DMS53 (cell line): ENCODE data around the gene PTPN4.
"Not testable (repeated sequence)": the region's sequence is repeated elsewhere in the genome, so short reads cannot be mapped to it uniquely, and the experiment has no call there.

Source experiments
- DNase-seq: peaks from one replicate; lab custom pipeline; 2025; lab: John Stamatoyannopoulos, UW

The PTPN4 gene

DNA sequence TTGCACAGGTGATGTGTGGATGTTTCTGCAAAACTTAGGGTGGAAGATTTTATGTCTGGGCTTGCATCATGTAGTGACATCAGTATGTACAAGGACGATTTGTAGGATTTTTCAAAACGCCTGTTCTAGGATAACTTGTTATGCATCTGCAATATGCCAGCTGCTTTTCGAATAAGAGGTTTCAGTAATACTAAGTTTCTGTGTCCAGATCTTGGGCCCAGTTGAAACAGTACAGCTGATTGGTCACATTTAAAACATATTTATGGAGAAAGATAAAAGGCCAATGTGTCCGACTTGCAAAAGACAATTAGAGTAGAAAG is 1.2 kb downstream of the PTPN4 start:
- DNase-seq: peak; percentile 42

DNA sequence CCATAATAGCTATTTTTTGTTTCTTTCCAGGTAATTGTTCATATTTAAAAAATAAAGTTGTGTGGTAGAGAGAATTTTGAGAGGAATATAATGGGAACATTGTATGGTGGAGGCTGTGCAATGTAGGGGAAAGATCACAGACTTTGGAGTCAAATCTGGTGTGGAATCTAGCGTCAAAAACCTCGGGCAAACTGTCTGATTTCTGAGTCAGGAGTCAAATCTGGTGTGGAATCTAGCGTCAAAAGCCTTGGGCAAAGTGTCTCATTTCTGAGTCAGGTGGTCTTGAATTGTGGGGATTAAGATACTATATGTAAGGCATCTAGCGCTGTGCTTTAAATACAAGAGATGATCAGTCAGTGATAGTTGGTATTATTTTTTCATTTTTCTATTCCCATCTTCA is 5.1 kb downstream of the PTPN4 start:
- no peak for DNase-seq

DNA sequence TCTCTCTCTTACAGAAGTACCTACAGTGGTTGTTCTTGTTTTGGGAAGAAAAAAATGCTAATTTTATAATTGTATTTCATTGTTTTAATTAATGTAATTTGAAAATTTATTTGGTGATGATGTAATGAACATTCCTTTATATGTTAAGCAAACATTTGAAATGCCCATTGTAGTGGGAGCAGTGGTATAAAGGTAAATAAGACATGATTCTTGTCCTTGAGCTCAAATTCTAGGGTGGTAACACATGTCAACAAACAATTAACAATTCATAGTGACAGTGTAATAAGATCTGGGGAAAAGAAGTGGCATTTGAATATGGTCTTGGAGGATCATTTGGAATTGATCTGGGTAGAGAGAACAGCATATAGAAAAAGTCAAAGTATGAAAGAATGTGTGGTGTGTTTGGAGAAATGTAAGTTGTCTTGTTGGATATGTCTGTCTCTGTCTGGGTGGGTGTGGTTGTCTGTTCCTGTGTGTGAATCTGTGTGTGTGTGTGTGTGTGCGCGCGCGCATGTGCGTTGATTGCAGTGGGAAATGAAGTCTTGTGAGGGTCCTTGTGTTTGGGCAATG is 5.8 kb downstream of the PTPN4 start:
- no peak for DNase-seq

DNA sequence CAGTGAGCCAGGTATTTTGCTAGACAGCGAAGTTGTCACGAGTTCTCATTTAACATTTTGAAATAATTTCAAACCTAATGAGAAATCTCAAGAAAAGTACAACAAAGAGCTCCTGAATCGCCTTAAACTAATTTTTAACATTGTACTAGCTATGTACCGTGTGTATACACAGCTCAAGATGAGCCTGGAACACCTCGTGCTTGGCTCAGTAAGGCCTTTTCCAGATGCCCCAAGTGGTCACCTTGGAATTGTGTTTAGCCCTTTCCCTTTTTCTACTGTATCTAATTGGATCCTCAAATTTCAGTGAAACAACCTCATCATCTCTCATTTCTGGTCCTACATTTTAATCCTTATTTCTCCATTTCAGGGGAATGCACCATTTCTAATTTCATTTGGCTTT is 7.2 kb downstream of the PTPN4 start:
- DNase-seq: no peak

DNA sequence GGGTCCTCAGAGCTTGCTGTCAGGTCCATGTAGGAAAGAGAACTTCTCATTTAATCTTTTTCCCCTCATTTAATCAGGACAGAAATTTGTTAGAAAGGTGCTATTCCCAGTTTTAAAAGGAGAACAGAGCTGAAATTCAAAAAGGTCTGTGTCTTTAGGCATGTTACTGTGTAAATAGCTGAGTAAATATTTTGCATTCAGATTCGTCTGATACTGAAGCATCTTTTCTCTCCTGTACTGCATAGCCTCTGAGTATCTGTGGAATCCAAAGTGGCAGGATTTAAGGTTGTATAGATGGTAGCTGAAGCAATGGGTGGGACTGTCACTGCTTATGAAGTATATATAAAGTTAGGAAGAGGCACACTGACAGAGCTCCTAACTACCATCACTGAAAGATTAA is 9.0 kb downstream of the PTPN4 start:
- DNase-seq: no peak

DNA sequence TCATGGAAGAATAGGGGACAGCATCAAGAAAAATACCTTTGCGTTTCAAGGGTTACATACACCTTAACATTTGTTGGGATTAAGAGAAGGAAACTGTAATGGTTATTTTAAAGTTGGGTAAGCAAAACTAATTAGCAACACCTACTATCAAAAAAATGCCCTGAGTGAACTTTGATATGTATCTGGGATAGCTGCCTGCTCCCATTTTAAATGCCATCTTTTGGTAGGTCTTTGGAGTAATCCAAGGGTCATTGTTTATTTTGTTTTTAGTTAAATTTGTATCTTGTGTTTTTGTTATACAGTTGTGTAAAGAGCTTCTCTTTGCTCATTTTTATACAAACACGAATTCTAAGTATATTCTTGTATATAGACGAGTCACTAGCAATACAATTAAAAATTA is 9.9 kb downstream of the PTPN4 start:
- DNase-seq: no peak

DNA sequence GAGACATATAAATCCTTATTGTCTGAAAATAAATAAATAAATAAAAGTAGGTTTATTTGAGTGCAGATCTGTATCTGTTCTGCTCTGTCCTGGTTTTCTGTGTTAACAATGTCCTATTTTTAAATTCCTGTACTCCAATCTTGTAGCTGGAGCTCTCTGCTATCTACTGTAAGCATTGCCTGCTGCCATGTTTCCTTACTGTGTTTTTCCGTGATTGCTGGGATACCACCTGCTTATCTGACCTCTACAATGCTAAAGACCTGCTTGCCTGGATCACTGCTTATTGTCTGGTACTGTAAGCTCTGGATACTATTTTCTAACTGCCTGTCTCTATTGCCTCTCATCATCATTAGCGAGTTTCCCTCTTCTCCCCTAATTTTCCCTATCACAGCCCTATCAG is 11.6 kb downstream of the PTPN4 start:
- no peak for DNase-seq

DNA sequence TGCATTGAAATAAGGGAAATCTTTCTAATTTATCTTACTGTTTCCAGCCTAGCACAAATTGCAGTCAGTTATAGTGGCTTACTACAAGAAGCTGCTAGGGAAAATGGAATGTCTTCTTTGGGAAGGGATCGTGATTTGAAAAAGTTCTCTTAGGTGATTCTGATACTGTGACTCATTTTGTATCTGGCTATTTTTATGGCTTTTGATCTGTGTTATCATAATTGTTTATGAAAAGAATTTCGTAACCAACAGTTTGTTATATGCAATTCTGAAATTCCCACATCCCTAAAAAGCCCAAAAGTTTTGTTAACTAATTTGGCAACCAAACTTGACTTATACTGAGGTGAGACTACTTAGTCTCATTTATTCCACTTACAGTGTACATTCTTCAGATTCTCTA is 12.4 kb downstream of the PTPN4 start:
- DNase-seq: no peak

DNA sequence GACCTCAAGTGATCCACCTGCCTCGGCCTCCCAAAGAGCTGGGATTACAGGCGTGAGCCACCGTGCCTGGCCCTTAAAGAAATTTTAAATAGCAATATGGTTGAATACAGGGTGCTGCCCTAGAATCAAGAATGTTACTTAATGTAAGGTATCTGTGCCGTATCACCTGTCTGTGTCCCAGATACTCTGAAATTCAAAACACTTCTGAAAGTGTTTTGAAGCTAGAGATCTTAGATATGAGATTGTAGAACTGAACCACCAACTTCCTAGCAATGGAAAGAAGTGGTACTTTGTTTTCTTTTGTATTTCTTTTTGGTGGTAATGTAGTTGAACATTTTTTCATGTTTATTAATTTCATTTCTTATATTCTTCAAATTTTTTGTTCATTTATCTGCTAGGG is 13.0 kb downstream of the PTPN4 start:
- no peak for DNase-seq

DNA sequence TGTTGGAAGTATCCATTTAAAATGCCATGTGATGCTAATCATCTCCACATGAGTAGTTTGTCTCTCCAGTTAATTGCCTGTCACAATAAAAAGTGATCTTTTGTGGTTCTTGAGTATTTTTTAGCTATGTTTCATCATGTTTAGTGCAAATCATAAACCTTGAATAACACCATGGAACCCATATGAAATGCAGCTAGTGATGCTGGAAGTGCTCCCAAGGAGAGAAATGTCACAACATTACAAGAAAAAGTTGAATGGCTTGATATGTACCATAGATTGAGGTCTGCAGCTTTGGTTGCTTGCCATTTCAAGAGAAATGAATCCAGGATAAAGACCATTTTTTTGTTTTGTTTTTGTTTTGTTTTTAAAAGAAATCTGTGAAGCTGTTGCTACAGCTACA is 14.3 kb downstream of the PTPN4 start:
- no peak for DNase-seq

DNA sequence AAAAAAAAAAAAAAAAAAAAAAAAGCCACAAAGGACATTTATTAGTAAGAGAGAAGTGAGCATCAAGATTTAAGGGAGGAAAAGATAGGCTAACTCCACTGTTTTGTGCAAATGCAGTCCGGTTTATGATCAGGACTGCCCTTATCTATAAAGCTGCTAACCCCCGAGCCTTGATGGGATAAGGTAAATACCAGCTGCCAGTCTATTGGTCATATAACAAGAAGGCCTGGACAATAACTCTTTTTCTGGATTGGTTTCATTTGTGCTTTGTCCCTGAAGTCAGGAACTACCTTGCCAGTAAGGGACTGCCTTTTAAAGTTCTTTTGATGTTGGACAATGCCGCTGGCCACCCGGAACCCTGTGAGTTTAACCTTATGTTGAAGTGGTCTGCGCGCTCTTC is 15.4 kb downstream of the PTPN4 start:
- DNase-seq: no peak

DNA sequence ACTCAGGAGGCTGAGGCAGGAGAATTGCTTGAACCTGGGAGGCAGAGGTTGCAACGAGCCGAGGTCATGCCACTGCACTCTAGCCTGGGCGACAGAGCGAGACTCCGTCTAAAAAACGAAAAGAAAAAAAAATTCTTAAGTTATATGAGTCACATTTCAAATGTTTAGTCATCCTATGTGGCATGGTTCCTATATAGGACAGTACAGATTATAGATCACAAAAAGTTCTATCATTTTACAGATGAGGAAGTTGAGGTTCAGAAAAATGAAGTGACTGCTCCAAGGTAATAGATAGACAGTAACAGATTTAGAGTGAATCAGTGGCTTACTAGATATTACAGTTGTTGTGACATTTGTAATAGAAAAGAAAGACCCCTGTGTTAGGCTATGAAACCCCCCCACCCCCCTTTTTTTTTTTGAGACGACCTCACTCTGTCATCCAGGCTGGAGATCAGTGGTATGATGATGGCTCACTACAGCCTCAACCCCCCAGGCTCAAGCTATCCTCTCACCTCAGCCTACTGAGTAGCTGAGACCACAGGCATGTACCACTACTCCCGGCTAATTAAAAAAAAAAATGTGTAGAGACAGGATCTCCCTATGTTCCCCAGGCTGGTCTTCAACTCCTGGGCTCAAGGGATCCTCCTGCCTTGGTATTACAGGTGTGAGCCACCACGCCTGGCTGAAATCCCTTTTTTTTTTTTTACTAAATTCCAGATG is 22.7 kb downstream of the PTPN4 start:
- DNase-seq: no peak

DNA sequence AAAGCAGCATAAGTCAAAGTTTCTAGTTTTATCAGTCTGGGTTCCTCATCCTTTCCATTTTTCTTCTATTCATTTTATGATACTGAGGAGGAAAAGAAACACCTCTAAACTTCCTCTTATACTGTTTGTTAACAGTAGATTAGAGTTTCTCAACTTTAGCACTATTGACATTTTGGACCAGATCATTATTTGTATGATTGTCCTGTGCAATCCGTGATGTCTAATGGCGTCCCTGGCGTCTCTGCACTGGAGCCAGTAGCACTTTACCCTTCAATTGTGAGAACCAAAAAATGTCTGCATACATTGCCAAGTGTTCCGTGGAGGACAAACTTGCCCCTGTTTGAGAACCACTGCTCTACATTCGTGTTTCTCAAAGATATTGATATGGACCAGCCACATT is 25.2 kb downstream of the PTPN4 start:
- DNase-seq: no peak

DNA sequence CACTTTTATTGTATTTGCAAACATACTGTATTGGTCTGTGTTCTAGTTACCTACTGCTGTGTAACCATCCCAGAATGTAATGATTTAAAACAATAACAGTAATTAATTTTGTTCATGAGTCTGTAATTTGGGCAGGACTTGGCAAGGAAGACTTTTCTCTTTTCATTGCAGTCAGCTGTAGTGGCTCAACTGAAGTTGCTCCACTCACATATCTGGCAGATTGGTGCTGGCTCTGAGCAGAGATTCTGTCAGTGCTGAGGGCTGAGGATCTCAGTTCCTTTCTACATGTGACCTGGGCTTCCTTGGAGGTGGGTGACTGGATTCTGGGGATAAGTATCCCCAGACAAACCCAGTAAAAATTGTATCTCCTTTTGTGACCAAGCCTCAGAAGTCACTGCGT is 26.6 kb downstream of the PTPN4 start:
- DNase-seq: no peak

DNA sequence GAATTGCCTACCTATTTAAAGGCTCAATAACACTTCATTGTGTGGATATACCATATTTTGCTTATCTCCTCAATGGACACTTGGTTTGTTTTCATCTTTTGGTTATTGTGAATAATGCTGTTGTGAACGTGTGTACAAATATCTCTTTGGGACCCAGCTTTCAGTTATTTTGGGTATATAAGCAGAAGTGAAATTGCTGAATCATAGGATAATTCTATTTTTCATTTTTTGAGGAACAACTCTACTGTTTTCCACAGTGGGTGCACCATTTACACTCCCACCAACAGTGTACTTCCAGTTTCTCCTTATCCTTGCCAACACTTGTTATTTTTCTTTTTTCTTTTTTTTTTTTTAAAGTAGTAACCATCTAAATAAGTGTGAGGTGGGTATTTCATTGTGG is 29.0 kb downstream of the PTPN4 start:
- no peak for DNase-seq

DNA sequence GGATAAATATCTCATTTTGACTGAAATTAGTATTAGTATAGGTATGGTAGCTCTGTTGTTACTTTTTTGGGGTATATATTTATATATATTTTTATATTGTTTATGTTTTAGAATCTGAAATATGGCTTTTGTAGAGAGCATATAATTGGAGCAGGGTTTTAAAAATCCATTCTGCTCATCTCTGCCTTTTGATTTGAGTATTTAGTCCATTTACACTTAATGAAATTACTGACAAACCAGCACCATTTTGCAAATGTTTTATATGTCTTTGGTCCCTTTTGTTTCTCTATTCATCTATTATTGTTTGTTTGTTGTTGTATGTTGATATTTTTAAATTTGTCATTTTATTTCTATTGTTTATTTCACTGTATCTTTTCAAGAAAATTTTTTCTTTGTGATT is 30.7 kb downstream of the PTPN4 start:
- no peak for DNase-seq

DNA sequence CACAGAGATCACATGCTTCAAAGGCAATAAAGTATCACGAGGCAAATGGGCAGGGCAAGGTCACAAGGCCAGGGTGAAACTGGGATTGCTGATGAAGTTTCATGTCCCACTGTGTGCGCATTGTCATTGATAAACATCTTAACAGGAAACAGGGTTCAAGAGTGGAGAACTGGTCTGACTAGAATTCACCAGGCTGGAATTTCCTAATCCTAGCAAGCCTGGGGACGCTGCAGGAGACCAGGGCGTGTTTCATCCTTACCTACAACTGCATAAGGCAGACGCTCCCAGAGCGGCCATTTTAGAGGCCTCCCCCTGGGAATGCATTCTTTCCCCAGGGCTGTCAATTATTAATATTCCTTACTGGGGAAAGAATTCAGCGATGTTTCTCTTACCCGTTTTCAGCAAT is 33.2 kb downstream of the PTPN4 start:
- peak; percentile 12 for DNase-seq

DNA sequence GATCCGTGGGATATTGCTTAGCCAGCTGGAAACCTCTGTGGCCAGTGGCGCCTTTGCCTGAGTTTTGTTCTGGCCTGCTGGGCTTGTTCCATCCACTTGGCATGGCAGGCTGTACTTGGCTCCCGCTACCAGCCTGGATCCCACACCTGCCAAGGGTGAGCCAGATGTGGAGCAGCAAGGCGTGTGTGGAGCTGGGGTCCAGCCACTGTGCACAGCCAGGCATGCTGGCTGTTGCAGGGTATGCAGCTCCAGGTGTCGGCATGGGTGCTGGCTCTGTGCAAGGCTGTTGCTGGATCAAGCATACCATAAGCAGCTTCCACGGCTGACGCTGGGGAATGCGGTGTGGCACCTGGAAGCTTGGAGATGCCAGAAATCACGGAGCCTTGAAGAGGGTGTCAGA is 34.5 kb downstream of the PTPN4 start:
- no peak for DNase-seq

DNA sequence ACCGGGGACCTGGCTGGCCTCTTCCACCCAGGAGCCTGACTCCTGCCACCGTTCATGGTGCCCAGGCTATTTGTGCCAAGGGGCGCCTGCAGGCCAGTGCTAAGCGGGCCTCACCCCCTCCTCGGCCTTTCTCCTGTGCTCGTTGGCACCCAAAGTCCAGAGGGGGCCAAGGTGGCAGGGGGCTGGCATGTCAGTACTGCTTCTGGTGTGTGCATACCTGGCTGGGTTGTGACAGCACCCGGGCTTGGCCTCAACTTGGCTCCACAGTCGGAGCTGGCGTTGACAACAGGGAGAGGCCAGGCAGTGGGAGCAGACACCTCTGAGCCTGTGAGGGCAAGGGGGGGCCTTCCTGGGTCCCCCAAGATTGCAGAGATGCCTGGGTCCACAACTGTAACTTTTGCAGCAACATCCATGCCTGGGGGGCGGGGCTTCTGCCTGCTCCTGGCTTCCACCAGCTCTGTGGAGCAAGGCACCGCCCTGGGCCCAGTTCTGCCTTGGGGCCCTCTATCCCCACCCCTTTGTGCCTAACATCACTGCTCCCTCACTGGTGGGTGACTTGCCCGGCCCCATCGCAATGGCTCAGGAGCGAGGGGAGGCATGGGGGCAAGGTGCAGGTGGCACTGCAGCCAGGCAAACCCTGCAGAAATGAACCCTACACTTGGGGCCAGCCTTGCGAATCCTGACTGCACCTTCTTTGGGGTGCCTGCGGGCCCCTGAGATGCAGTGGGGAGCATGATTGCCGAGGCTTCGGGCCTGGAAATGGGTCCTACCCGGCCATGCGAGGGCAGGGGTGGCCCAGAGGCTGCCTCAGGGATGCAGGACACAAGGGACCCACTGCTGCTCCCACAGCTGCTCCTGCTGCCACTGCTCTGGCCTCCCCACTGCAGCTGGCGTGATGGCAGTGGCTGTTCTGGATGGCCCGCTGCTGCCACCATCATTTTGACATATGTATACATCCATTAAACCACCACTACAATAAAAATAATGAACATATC is 35.9 kb downstream of the PTPN4 start:
- no peak for DNase-seq

DNA sequence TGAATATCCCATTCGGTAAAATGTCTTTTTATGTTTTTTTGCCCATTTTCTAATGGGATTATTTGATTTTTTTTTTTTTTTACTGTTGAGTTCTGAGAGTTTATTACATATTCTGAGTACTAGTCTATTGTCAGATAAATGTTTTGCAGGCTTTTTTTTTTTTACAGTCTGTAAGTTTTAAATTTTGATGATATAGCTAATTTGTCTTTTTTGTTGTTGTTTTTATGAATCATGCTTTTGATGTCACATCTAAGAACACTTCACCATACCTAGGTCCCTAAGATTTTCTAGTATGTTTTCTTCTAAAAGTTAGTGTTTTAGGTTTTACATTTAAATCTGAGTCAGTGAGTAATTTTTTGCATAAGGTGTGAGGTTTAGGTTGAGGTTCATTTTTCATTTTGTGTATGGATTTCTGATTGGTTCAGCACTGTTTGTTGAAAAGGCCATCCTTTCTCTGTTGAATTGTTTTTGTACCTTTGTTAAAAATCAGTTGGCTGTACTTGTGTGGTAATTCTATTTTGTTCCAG is 40.7 kb downstream of the PTPN4 start:
- DNase-seq: no peak

DNA sequence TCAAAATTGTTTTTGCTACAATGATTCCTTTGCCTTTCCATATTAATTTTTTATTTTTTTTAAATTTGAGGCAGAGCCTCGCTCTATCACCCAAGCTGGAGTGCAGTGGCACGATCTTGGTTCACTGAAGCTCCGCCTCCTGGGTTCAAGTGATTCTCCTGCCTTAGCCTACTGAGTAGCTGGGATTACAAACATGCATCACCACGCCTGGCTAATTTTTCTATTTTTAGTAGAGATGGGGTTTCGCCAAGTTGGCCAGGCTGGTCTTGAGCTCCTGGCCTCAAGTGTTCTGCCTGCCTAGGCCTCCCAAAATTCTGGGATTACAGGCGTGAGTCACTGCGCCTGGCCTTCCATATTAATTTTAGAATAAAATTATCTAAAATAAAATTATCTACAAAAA is 41.3 kb downstream of the PTPN4 start:
- no peak for DNase-seq

DNA sequence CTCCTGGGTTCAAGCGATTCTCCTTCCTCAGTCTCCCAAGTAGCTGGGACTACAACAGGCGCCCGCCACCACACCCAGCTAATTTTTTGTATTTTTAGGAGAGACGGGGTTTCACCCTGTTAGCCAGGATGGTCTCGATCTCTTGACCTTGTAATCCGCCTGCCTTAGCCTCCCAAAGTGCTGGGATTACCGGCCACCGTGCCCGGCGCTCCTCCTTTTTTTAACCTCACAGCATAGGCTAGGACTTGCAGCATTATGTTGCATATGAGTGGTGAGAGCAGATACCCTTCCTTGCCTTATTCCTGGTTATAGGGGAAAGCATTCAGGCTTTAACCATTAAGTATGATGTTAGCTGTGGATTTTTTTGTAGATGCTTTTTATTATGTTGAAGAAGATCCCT is 42.3 kb downstream of the PTPN4 start:
- DNase-seq: not testable (repeated sequence)

DNA sequence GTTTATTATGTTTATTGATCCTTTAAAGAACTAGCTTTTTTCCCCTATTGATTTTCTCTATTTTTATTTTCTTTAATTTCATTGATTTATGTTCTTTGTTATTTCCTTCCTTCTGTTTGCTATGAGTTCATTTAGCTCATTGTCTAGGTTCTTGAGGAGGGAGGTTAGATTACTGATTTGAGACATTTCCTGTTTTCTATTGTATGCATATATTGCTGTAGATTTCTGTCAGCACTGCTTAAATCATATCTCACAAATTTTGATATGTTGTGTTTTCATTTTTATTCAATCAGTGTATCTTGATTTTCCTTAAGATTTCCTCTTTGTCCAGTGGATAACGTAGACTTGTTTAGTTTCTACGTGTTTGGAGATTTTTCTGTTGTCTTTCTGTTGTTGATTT is 43.4 kb downstream of the PTPN4 start:
- no peak for DNase-seq
